RWPE2 (cell line): ENCODE results near the gene PIP5K1A.
A peak's percentile ranks its signal among the peaks of the same experiment; 100 is the strongest.
"Not testable (repeated sequence)": the region's sequence is repeated elsewhere in the genome, so short reads cannot be mapped to it uniquely, and the experiment has no call there.

Experiments used
- ATAC-seq: fragments of 200-7000 bp; cut with Tn5 transposase; 3 replicates; pipeline ENCODE4 v1.9.1; 2021; ENCODE audit warnings: low read depth
- DNase-seq: peaks from one replicate; pipeline ENCODE4 v3.0.0-alpha.2; 2020; ENCODE audit warnings: low spot score
- H3K27ac ChIP-seq: fragments of 450-650 bp; 2 replicates; pipeline ENCODE4 v1.5.1; 2017; ENCODE audit warnings: mild to moderate bottlenecking; ENCODE audit not compliant: poor library complexity, severe bottlenecking
- H3K27me3 ChIP-seq: fragments of 250-450 bp; sonication (Bioruptor Pico); 2 replicates; pipeline ENCODE4 v1.5.1; 2021; ENCODE audit warnings: mild to moderate bottlenecking, moderate library complexity; ENCODE audit not compliant: insufficient read depth, poor library complexity, severe bottlenecking
- H3K36me3 ChIP-seq: fragments of 250-450 bp; sonication (Bioruptor Pico); 2 replicates; pipeline ENCODE4 v1.5.1; 2020; ENCODE audit warnings: low read depth, mild to moderate bottlenecking, moderate library complexity
- H3K4me1 ChIP-seq: fragments of 250-450 bp; sonication (Bioruptor Pico); 2 replicates; pipeline ENCODE4 v1.5.1; 2021; ENCODE audit warnings: mild to moderate bottlenecking, moderate library complexity; ENCODE audit not compliant: insufficient read depth, poor library complexity, severe bottlenecking
- H3K4me3 ChIP-seq: fragments of 250-450 bp; sonication (Bioruptor Pico); 2 replicates; pipeline ENCODE4 v1.5.1; 2021; ENCODE audit warnings: mild to moderate bottlenecking, moderate library complexity; ENCODE audit not compliant: severe bottlenecking
- H3K9me3 ChIP-seq: fragments of 250-450 bp; sonication (Bioruptor Pico); 2 replicates; pipeline ENCODE4 v1.5.1; 2021; ENCODE audit warnings: mild to moderate bottlenecking, moderate library complexity; ENCODE audit not compliant: severe bottlenecking
- CTCF ChIP-seq: fragments of 450-650 bp; IDR thresholded peaks from one replicate; pipeline ENCODE4 v1.5.1; 2017; ENCODE audit warnings: mild to moderate bottlenecking, moderate library complexity; ENCODE audit not compliant: poor library complexity, severe bottlenecking

PIP5K1A gene

GRCh38 chr1:151265446-151266236 is 67.3 kb downstream of the PIP5K1A start:
- ATAC-seq (no peak), DNase-seq (no peak)
- peaks cover 56% of the 10 kb centered on the region for H3K36me3 ChIP-seq
- H3K27me3 ChIP-seq, result no peaks in the 10 kb centered on the region
- no peak overlapping the region for H3K4me3 ChIP-seq
- TF ChIP-seq CTCF, result no peak
- no peaks in the 10 kb centered on the region for H3K9me3 ChIP-seq
- no peak overlapping the region for H3K27ac ChIP-seq
- H3K4me1 ChIP-seq, result no peaks in the 10 kb centered on the region

GRCh38 chr1:151266315-151266714 is 68.0 kb downstream of the PIP5K1A start:
- no peaks in the 10 kb centered on the region for H3K9me3 ChIP-seq
- DNase-seq (no peak), ATAC-seq (no peak)
- H3K27ac ChIP-seq, result no peak overlapping the region
- no peak overlapping the region for H3K4me3 ChIP-seq
- no peak for TF ChIP-seq CTCF
- peaks cover 56% of the 10 kb centered on the region for H3K36me3 ChIP-seq
- no peaks in the 10 kb centered on the region for H3K27me3 ChIP-seq
- H3K4me1 ChIP-seq, result no peaks in the 10 kb centered on the region

- no peak for ATAC-seq
- Histone ChIP-seq H3K4me1 (no peaks in the 10 kb centered on the region), H3K27ac (peak overlapping the region; percentile 31), H3K9me3 (no peaks in the 10 kb centered on the region), H3K4me3 (no peak overlapping the region), H3K36me3 (peaks cover 51% of the 10 kb centered on the region), H3K27me3 (no peaks in the 10 kb centered on the region)
- no peak for DNase-seq
- no peak for TF ChIP-seq CTCF
Measured at GRCh38 chr1:151266821-151267220, 68.5 kb downstream of the PIP5K1A start.

GRCh38 chr1:151267760-151268159 is 69.4 kb downstream of the PIP5K1A start:
- Histone ChIP-seq H3K4me3 (no peak overlapping the region), H3K27ac (peak overlapping the region; percentile 31), H3K27me3 (no peaks in the 10 kb centered on the region), H3K9me3 (no peaks in the 10 kb centered on the region), H3K4me1 (no peaks in the 10 kb centered on the region), H3K36me3 (peaks cover 42% of the 10 kb centered on the region)
- ATAC-seq (peak; percentile 58), DNase-seq (no peak)
- TF ChIP-seq CTCF, result no peak

GRCh38 chr1:151273924-151274466 is 75.6 kb downstream of the PIP5K1A start:
- no peaks in the 10 kb centered on the region for H3K36me3 ChIP-seq
- no peaks in the 10 kb centered on the region for H3K27me3 ChIP-seq
- DNase-seq (no peak), ATAC-seq (no peak)
- H3K4me1 ChIP-seq, result no peaks in the 10 kb centered on the region
- H3K9me3 ChIP-seq, result no peaks in the 10 kb centered on the region
- H3K27ac ChIP-seq, result no peak overlapping the region
- no peak for TF ChIP-seq CTCF
- H3K4me3 ChIP-seq, result no peak overlapping the region

GRCh38 chr1:151275341-151275740 is 77.0 kb downstream of the PIP5K1A start:
- H3K27me3 ChIP-seq, H3K27ac ChIP-seq, H3K36me3 ChIP-seq, H3K4me1 ChIP-seq, H3K4me3 ChIP-seq, DNase-seq, H3K9me3 ChIP-seq, ATAC-seq: not testable (repeated sequence)
